ENCODE measurements around the gene TPM3.
"Not testable (repeated sequence)": the region's sequence is repeated elsewhere in the genome, so short reads cannot be mapped to it uniquely, and the experiment has no call there.

Gene TPM3

GRCh38 chr1:154159554-154159953 lies 32.3 kb downstream of the TPM3 start:
- no peak for FAIRE-seq

- FAIRE-seq: no peak
Measured at GRCh38 chr1:154158307-154159125, 33.4 kb downstream of the TPM3 start.

- no peak for FAIRE-seq
Measured at GRCh38 chr1:154157520-154158306, 34.2 kb downstream of the TPM3 start.

GRCh38 chr1:154155251-154155650 lies 36.6 kb downstream of the TPM3 start:
- FAIRE-seq: peak; percentile 25

GRCh38 chr1:154154534-154155191 lies 37.2 kb downstream of the TPM3 start, which contains the start of gene NUP210L:
NUP210L (minus strand) TSS chr1:154155073.
- no peak for FAIRE-seq

- no peak for FAIRE-seq
Measured at GRCh38 chr1:154154053-154154452, 37.8 kb downstream of the TPM3 start.

GRCh38 chr1:154151311-154151710 lies 40.6 kb downstream of the TPM3 start:
- FAIRE-seq: no peak

- FAIRE-seq: no peak
Measured at GRCh38 chr1:154148807-154149206, 43.1 kb downstream of the TPM3 start.

GRCh38 chr1:154147505-154147904 lies 44.4 kb downstream of the TPM3 start:
- not testable (repeated sequence) for FAIRE-seq

- peak; percentile 40 for FAIRE-seq
Measured at GRCh38 chr1:154145986-154146385, 45.9 kb downstream of the TPM3 start.

GRCh38 chr1:154142358-154142757 lies 49.5 kb downstream of the TPM3 start:
- FAIRE-seq: no peak

- no peak for FAIRE-seq
Measured at GRCh38 chr1:154141240-154141639, 50.7 kb downstream of the TPM3 start.

GRCh38 chr1:154137888-154138287 lies 54.0 kb downstream of the TPM3 start:
- no peak for FAIRE-seq

- FAIRE-seq: no peak
Measured at GRCh38 chr1:154133256-154133655, 58.6 kb downstream of the TPM3 start.

- FAIRE-seq: no peak
Measured at GRCh38 chr1:154129391-154129970, 62.4 kb downstream of the TPM3 start.

GRCh38 chr1:154123205-154123604 lies 68.7 kb downstream of the TPM3 start:
- not testable (repeated sequence) for FAIRE-seq

GRCh38 chr1:154117642-154118041 lies 74.3 kb downstream of the TPM3 start:
- no peak for FAIRE-seq

- FAIRE-seq: no peak
Measured at GRCh38 chr1:154115180-154115579, 76.7 kb downstream of the TPM3 start.
